Mammary epithelial cell (primary cell): Measurements from ENCODE around the gene ENTHD1.

Source experiments
- CTCF ChIP-seq, 2 donors: IDR thresholded peaks in 1 of 2; conservative IDR thresholded peaks in 1 of 2; 2 replicates each; pipeline ENCODE4 v1.5.1; 2011 to 2012; ENCODE audit warnings: inconsistent platforms in 2 of 2, low read length in 2 of 2, mild to moderate bottlenecking in 2 of 2, control low read depth in 1 of 2, low read depth in 1 of 2; ENCODE audit not compliant: insufficient read depth in 1 of 2; ENCODE audit errors: extremely low read depth in 1 of 2
- EZH2 ChIP-seq: IDR thresholded peaks from 2 replicates; pipeline ENCODE4 v1.6.1; 2012; ENCODE audit warnings: low read length, inconsistent platforms, borderline replicate concordance

DNA sequence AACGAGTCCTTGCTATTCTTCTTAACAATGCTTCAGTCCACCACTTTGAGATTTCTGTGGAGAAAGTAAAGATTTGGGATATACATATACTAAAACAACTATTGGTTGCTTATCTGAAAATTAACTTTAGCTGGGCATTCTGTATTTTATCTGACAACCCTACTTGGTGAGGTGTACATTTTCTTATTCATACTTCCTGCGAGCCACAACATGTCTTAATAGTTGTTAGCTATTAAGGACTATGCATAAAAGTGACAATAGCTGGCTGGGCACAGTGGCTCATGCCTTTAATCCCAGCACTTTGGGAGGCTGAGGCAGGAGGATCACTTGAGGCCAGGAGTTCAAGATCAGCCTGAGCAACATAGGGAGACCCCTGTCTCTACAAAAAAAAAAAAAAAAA is 38.6 kb upstream of the ENTHD1 start:
- no peak for TF ChIP-seq CTCF (conservative IDR thresholded peaks at IDR 0.05 in 1 of 2, IDR thresholded peaks at IDR 0.05 in 1 of 2; ENCODE audit: extremely low read depth in 1 of 2, insufficient read depth in 1 of 2, low read depth in 1 of 2, low read length in 2 of 2)
- no peak for TF ChIP-seq EZH2
